Effector memory CD4-positive, alpha-beta T cell (primary cell): ENCODE data around the gene ZNF43.
A peak's percentile ranks its signal among the peaks of the same experiment; 100 is the strongest.

Source experiments
- DNase-seq, 3 donors: peaks; one replicate each; pipeline ENCODE4 v3.0.0-alpha.2; 2020
- H3K27ac ChIP-seq: 2 replicates; pipeline ENCODE4 v1.7.0; 2013; ENCODE audit warnings: mild to moderate bottlenecking, low read length, moderate library complexity; ENCODE audit not compliant: insufficient read depth, poor library complexity, severe bottlenecking
- H3K27me3 ChIP-seq: replicated peaks from 2 replicates; pipeline ENCODE4 v1.7.0; 2013; ENCODE audit warnings: mild to moderate bottlenecking, low read length; ENCODE audit not compliant: insufficient read depth, control insufficient read depth, poor library complexity, severe bottlenecking
- H3K36me3 ChIP-seq: 2 replicates; pipeline ENCODE4 v1.7.0; 2013; ENCODE audit warnings: mild to moderate bottlenecking, low read length, moderate library complexity; ENCODE audit not compliant: control insufficient read depth, insufficient read depth
- H3K4me1 ChIP-seq: 2 replicates; pipeline ENCODE4 v1.7.0; 2013; ENCODE audit warnings: low read length, mild to moderate bottlenecking; ENCODE audit not compliant: control insufficient read depth, insufficient read depth, poor library complexity, severe bottlenecking
- H3K4me3 ChIP-seq: 2 replicates; pipeline ENCODE4 v1.7.0; 2013; ENCODE audit warnings: low read length, low read depth, mild to moderate bottlenecking; ENCODE audit not compliant: insufficient read depth, poor library complexity, severe bottlenecking
- H3K9me3 ChIP-seq: 2 replicates; pipeline ENCODE4 v1.7.0; 2013; ENCODE audit warnings: mild to moderate bottlenecking, low read length, moderate library complexity; ENCODE audit not compliant: control insufficient read depth

The ZNF43 gene

DNA sequence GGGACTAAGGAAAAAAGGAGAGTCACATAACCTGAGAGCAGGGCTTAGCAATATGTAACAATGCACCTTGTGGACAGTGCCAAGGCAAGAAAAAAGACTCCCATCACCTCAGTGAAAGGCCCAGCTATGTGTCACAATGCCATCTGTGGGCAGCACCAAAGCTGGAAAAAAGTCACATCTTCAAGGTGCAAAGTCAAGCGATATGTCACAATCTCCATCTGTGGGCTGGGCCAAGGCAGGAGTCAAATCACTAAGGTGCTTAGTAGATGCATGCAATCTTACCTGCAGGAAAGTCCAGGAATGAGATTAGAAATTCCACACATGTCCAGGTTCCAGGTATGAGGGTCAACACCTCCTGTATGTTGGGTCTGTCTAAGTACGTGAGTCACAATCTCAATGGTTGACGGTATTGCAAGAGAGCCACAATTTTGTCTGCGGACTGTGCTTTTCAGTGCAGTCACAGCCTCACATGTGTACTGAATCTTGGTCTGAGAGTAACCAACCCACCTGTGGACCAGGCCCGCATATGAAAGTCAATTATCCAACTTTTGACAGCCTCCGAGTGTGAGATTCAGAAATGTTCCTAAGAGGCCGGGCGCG lies 14.8 kb upstream of the ZNF43 start:
- H3K4me3 ChIP-seq = peak overlapping the region; percentile 97
- no peak overlapping the region for H3K27ac ChIP-seq
- DNase-seq = no peak
- H3K27me3 ChIP-seq = no peaks in the 10 kb centered on the region
- H3K9me3 ChIP-seq = no peaks in the 10 kb centered on the region
- H3K4me1 ChIP-seq = no peaks in the 10 kb centered on the region
- no peaks in the 10 kb centered on the region for H3K36me3 ChIP-seq

DNA sequence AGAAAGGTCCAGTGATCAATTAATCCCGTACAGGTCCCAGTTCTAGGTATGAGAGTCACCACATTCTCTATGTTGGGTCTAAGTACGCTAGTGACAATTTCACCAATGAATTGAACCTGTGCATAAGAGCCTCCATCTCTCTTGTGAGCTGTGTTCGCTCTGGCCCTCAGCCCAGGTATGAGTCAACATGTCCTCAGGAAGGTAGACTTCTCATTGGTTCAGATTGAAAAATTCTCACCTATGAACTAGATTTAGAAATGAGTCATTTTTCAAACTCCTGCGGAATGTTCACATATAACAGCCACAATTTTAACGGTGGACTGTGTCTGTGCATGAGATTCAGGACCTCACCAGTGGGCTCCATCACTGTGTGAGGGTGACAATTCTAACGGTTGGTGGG lies 12.7 kb upstream of the ZNF43 start:
- DNase-seq = no peak
- H3K27ac ChIP-seq = no peak overlapping the region
- H3K27me3 ChIP-seq = no peaks in the 10 kb centered on the region
- H3K4me3 ChIP-seq = no peak overlapping the region
- H3K9me3 ChIP-seq = no peaks in the 10 kb centered on the region
- H3K4me1 ChIP-seq = no peaks in the 10 kb centered on the region
- H3K36me3 ChIP-seq = peaks cover 7% of the 10 kb centered on the region

DNA sequence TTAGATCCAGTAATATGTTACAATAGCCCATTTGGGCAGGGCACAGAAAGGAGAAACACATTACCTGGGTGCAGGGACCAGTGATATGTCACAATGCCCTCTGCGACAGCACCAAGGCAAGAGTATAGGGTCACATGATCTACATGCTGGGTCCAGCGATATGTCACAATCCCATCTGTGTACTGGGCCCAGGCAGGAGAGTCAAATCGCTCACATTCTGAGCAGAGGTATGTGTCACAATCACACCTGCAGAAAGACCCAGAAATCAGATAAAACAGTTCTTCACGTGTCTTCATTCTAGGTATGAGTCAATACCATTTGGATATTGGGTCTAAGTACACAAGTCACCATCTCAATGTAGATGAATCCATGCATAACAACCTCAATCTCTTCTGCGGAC lies 7.1 kb upstream of the ZNF43 start:
- no peaks in the 10 kb centered on the region for H3K4me1 ChIP-seq
- H3K27me3 ChIP-seq = no peaks in the 10 kb centered on the region
- peaks cover 20% of the 10 kb centered on the region for H3K36me3 ChIP-seq
- H3K27ac ChIP-seq = no peak overlapping the region
- no peak for DNase-seq
- H3K9me3 ChIP-seq = no peaks in the 10 kb centered on the region
- H3K4me3 ChIP-seq = no peak overlapping the region

DNA sequence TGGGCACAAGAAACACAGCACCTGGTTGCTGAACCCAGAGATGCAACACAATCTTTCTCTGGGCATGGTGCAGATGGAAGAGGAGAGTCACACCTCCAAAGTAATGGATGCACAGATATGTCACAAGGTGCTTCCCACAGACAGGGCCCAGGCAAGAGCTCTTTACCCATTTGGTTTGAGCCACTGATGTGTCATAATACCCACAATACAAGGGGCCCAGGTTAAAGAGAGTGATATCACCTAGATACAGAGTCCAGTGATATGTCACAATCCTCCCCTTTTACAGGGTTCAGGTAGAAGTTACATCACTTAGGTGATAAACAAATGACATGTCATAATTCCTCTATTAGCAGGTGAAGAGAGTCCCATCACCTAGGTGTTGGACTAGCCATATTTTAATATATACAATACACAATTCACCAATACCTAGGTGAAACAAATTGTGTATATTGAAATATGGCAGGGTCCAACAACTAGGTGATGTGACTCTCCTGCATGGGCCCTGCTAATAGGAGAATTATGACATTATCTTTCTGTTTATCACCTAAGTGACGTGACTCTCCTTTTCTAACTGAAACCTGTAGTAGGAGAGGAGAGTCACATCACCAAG lies 5.6 kb upstream of the ZNF43 start:
- H3K36me3 ChIP-seq = peaks cover 20% of the 10 kb centered on the region
- no peaks in the 10 kb centered on the region for H3K27me3 ChIP-seq
- H3K27ac ChIP-seq = no peak overlapping the region
- H3K4me3 ChIP-seq = no peak overlapping the region
- H3K4me1 ChIP-seq = peaks cover under 1% of the 10 kb centered on the region
- no peaks in the 10 kb centered on the region for H3K9me3 ChIP-seq
- no peak for DNase-seq

DNA sequence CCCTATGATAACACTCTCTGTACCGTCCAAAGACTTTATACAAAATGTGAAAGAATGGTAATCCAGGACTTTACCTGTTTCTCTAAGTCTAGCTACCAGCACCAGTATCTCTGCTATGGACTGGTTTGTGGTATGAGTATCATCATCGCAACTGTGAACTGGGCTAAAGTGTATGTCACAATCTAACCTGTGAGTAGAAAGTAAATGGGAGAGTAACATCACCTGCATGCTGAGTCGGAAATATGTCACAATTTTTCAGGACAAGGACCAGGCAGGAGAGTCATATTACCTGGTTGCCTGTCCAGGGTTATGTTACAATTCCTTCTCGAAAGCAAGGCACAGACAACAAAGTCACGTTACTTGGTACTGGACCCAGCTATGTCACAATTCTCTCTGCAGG lies 5.1 kb upstream of the ZNF43 start:
- Histone ChIP-seq H3K27me3 (no peaks in the 10 kb centered on the region), H3K27ac (no peak overlapping the region), H3K9me3 (no peaks in the 10 kb centered on the region), H3K4me1 (peaks cover 6% of the 10 kb centered on the region), H3K4me3 (no peak overlapping the region), H3K36me3 (peaks cover 20% of the 10 kb centered on the region)
- no peak for DNase-seq

DNA sequence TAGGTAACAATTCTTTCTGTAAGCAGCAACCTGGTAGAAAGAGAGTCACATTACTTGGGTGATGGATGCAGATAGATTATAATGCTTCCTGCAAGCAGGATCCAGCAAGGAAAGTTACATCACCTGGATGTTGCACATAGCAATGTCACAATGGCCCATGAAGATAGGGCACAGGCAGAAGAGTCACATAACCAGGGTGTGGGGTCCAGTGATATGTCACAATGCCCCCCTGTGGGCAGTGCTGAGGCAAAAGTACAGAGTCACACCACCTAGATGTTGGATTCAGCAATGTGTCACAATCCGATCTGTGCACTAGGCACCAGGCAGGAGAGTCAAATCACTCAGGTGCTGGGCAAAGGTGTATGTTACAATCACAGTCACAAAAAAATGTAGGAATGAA lies 4.0 kb upstream of the ZNF43 start:
- Histone ChIP-seq H3K9me3 (no peaks in the 10 kb centered on the region), H3K27me3 (no peaks in the 10 kb centered on the region), H3K36me3 (peaks cover 16% of the 10 kb centered on the region), H3K4me3 (no peak overlapping the region), H3K27ac (no peak overlapping the region), H3K4me1 (peaks cover 9% of the 10 kb centered on the region)
- DNase-seq = no peak

DNA sequence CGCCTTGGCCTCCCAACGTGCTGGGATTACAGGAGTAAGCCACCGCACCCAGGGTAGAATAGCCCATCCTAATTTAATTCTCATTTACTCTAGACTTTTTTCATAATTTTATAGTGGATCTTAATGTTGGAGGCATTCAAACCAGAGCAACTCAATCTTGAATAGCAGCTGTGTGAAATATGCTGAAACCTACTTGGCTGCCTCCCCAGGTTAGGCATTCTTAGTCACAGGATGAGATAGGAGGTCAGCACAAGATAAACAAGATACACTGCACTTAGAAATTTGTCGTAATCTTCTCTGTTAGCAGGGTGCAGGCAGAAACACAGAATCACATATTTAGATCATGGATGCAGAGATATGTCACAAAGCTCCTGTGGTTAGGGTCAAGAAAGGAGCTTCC lies 2.7 kb upstream of the ZNF43 start:
- H3K27me3 ChIP-seq = no peaks in the 10 kb centered on the region
- DNase-seq = no peak
- H3K9me3 ChIP-seq = no peaks in the 10 kb centered on the region
- no peak overlapping the region for H3K4me3 ChIP-seq
- peaks cover 13% of the 10 kb centered on the region for H3K36me3 ChIP-seq
- peaks cover 9% of the 10 kb centered on the region for H3K4me1 ChIP-seq
- no peak overlapping the region for H3K27ac ChIP-seq

DNA sequence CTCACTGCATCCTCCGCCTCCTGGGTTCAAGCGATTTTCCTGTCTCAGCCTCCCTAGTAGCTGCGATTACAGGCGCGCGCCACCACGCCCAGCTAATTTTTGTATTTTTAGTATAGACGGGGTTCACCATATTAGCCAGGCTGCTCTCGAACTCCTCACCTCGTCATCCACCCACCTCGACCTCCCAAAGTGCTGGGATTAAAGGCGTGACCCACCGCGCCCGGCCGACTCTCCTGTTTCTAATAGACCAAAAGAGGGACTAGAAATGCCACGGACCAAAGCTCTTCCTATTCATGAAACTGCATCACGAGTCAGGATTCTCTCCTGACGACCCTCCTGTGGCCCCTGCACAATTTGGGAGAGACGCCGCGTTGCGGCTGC lies 563 bp downstream of the ZNF43 start:
- H3K4me3 ChIP-seq = peak overlapping the region; percentile 95
- H3K36me3 ChIP-seq = no peaks in the 10 kb centered on the region
- H3K27ac ChIP-seq = peak overlapping the region; percentile 85
- no peaks in the 10 kb centered on the region for H3K27me3 ChIP-seq
- H3K9me3 ChIP-seq = no peaks in the 10 kb centered on the region
- peaks cover 9% of the 10 kb centered on the region for H3K4me1 ChIP-seq
- no peak for DNase-seq

DNA sequence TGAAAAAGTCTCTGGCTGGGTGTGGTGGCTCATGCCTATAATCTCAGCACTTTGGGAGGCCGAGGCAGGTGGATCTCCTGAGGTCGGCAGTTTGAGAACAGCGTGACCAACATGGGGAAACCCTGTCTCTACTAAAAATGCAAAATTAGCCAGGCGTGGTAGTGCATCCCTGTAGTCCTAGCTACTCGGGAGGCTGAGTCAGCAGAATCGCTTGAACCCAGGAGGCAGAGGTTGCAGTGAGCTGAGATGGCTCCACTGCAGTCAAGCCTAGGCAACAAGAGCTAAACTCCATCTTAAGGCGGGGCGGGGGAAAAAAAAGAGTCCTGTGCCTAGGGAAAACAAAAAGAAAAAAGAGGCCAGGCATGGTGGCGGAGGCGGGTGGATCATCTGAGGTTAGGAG lies 2.2 kb downstream of the ZNF43 start:
- Histone ChIP-seq H3K9me3 (no peaks in the 10 kb centered on the region), H3K27ac (no peak overlapping the region), H3K4me3 (no peak overlapping the region), H3K36me3 (peaks cover 3% of the 10 kb centered on the region), H3K27me3 (no peaks in the 10 kb centered on the region), H3K4me1 (peaks cover 9% of the 10 kb centered on the region)
- DNase-seq = no peak

DNA sequence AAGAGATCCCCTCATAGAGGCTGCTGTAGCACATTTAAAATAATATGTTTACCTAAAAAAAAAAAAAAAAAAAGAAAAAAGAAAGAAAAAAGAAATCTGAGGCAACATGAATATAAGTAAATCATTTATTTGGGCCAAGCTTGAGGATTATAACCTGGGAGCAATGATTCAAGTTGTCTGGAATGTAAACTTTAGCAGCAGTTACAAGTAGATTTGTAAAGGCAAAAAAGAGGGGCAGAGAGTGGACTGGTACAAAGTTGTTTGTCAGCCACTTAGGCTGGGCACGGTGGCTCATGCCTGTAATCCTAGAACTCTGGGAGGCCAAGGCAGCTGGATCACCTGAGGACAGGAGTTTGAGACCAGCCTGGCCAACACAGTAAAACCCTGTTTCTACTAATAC lies 11.3 kb downstream of the ZNF43 start:
- peaks cover 12% of the 10 kb centered on the region for H3K36me3 ChIP-seq
- no peak overlapping the region for H3K4me3 ChIP-seq
- no peak overlapping the region for H3K27ac ChIP-seq
- no peaks in the 10 kb centered on the region for H3K27me3 ChIP-seq
- no peaks in the 10 kb centered on the region for H3K4me1 ChIP-seq
- no peak for DNase-seq
- H3K9me3 ChIP-seq = peaks cover 3% of the 10 kb centered on the region
